GM18870 (cell line): Measurements from ENCODE around the gene NAV2.

Experiments used
- ATAC-seq: cut with Tn5 transposase; IDR thresholded peaks from one replicate; pipeline ENCODE4 v1.9.1; 2021; ENCODE audit warnings: moderate library complexity; ENCODE audit not compliant: unreplicated experiment

The NAV2 gene

DNA sequence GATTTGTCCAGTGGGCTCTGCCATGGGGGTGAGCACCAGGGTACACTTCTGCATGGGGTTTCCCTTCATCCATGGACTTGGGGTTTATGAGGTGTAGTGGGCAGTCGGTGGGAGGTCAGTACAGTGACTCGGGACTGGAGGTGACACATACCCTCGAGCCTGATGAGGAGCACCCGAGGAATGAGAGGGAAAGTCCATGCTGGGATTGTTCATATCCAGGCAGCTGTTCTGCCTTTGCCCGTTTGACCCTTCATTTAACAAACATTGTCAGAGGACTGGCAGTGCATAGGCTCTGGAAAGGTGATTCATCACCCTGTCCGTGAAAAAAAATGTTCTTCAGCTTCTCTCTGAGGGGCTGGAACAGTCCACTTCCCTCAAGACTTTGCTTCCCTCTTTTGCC lies 2.7 kb downstream of the NAV2 start:
- no peak for ATAC-seq

DNA sequence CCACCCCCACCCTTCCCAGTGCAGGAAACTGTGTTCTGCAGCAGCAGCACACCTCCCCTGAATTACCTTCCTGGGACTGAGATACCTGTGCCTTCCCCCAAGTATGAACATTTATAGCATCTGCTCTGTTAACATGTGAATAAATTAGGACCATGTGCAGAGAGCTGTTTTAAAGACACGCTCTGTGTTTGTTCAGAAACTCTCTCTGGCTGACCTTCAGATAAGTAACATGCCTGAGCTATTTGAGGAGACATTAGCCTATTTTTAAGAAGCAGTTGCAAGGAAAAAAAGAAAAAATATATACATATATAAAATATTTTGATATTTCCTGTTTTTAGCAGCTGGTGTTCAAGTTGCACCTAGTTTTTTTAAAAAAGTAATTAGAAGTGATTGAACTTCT lies 5.4 kb downstream of the NAV2 start:
- no peak for ATAC-seq

DNA sequence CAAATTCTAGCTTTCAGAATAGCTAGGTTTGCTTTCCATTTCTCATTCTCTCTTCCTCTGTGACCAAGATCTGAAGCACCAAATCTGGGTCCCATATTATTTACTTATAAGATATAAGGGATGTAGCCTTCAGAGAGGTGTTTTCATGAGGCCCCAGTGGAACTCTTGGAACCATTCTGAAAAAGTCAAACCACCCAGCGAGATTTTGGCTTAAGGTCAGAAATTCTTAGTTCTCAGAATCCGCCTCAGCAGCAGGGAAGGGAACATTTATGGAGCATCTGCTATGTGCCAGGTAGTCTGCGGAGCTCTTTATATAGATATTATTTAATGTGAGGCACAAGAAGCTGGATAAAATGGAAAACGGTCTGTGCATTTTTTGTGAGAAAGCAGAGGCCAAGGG lies 6.3 kb downstream of the NAV2 start:
- ATAC-seq, result no peak

DNA sequence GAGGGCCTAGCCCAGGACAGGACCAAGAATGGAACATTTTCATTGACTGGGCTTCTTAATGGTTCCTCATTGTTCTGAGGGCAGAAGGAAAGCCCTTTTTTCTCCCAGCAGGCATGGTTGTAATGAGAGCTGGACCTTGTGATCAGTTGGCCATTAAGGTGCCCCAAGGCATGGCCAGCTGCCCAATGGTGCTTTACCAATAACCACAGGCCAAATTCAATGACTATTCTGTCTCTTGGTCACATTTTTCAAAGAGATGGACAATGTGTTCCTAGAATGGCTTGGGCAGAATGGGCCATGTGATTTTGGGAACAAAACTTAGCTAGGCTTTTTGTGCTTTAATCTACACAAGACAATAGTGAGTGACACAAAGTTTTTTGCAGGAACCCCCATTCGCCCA lies 7.3 kb downstream of the NAV2 start:
- no peak for ATAC-seq

DNA sequence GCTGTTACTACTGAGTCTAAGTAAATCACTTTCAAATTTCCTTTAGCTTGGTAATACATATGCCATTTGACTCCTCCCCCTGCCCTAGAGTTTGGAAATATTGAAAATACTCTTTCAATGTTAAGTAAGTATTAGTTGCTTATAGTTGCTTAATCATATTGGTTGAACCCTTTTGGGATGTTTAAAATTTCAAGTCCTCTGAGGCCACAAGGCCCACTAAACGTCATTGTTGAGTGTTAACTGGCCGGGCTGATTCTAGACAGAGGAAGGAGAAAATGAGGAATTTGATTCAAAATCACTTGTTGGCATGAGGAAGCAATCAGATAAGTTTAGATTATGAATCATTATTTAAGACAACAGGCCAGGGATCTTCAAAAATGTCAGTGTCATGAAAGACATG lies 8.5 kb downstream of the NAV2 start:
- no peak for ATAC-seq

DNA sequence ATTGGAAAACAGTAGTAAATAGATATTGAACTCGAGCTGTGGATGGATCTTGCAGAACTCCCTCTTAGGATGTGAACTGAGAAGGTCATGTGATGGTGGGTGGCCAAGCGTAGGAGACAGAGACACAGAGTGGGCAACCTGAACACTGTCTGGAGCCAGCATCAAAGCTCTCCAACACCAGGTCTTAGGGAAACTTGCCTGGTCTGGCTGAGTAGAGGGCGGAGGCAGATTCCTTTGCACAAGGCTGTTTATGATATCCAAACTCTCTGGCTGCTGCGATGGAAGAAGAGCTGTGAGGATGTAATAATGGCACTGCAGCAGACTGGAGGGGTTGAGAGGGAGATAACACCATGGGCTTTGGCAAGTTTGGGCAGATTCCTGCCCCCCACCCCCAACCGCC lies 10.1 kb downstream of the NAV2 start:
- ATAC-seq, result no peak

DNA sequence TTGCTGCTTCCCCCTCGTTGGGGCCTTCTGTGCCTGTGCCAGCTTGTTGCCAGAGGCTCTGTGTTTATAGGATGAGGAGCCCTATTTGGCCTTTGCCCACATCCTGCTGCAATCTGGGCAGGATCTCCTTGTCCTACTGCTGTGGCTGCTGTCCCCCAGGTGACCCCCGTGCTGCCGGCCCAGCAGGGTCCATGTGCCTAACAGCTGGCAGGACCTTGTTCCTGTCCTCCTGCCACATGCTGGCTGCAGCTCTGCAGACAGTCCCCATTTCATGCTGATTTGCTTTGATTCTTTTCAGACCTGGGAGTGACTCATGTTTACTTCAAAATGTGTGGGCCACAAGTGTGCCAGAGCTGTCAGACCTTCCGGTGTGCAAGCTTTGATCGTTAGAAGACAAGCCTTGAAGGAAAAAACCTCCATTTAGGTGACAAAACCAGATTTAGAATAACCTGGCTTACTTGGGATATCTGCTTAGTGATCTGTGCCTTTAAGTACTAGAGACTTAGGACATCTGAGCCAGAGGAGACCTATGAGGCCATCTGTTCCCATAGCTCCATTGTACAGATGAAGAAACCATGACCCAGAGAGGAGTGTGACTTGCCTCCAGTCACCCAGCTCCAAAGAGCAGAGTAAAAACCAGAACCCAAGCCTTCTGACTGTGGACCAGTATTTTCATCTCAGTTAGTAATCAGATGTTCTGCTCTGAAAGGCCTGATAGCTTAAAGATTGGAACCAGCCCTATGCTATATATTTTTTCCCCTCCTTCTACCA lies 11.1 kb downstream of the NAV2 start:
- no peak for ATAC-seq

DNA sequence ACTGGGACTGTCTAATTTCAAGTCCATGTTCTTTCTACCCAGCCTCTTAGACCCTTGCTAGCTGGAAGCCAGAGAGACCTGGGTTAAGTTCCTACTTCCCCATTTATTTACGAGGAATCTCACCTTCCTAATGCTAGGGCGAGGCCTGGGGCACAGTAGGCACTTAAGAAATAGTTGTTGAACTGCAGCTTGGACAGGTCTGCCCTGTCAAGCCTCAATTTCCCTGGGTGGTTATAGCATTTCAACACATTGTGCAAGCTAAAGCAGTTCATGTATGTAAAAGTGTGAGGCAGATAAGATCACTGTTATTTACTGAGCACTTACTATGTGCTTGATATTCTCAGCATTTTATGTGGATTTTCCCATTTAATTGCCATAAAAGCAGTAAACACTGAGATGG lies 12.1 kb downstream of the NAV2 start:
- no peak for ATAC-seq

DNA sequence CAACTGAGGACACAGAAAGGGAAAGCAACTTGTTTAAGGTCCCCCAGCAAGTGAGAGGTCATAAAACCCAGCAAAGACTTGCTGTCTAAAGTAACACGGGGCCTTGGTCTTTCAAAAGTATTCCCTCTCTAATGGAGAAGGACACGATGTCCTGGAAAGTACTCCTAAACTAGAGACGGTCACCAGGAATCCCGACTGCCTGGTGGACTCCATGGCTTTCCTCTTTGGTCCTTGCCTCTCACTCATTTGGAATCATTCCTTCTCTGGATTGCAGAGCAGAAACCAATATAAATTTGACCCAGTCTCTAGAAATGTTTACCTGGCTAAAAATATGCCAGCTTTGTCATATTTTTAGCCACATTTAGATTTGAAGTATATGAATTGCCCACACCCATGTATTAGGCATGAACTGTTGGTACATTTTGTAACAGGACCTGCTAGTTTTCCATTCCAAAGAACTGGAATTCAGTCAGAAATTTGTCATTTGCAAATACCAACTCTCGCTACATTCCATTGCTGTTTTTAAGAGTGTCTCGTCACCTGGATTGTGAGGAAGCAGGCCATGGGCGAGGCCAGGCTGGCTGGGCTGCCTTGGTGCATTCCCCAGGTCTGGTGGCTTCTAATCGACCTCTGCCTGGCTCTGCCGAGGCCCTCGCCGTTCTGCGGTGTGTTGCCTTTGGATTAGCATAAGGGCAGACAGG lies 12.9 kb downstream of the NAV2 start:
- ATAC-seq, result no peak

DNA sequence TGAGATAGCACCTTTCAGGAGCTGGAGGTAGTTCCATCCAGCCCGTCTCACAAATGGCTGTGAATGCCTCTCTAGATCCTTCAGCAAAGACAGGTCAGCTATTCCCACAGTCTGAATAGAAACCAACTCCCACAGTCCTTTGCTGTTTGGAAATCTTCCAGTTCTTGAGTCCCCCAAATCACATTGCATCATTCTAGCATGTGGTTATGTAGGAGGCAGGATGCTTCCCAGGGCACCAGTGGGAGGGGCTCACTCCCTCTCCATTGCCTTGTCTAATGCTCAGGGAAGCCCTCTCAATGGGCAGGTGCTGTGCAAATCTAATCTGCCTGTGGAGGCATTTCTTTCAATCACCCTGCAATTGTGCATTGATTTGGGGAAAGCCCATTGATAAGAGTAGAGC lies 14.6 kb downstream of the NAV2 start:
- ATAC-seq, result no peak

DNA sequence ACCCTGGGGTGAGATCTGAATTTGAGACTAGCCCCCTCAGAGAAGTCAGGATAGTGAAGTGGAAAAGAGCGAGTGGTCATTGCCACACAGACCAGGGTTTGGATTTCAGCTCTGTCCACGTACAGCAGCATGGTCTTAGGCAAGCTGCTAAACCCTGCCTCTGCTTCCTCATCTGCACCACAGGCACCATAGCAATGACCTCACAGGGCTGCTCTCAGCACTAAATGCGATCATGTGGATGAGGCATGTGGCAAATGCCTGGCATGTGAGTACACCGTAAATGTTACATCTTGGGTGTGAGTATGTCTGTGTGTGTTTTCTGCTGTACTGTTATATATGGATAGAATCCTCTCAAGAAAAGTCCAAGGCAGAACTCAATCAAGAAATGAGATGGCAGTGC lies 15.8 kb downstream of the NAV2 start:
- ATAC-seq, result no peak

DNA sequence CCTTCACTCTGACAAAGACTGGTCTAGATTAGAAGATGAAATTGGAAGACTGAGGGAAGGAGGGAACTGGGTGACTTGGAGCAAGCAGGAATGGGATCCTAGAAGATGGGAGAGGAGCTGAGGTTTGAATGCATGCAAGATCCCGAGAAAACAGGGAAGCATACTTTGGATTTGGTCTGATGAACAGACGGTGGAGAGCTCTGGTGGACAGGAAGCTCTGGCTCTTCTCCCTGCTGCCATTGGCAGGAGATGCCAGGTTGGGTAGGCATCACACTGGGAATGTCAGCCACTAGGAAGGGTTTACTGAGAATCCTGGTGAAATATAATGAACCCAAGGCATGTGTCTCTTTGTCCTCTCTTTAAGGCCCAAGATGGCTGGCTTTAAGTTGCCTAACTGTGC lies 16.5 kb downstream of the NAV2 start:
- ATAC-seq, result no peak

DNA sequence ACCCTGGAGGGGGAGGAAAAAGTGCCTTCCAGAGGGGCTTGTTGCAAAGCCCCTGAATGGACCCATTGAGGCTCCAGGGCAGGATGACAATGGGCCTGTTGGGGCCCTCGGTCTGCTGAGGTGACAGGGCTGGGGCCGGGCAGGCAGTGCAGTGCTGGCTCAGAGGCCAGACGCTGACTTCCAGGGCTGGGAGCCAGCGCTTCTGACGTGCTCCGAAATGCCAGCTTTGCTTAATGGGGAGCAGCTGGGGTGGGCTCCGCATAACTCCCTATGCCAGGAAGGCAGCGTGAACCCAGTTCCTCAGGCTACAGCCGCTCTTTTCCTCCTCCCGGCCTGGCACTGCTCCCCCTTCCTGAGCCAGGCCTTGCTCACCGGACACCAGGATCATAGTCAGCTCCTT lies 17.7 kb downstream of the NAV2 start:
- ATAC-seq, result no peak

DNA sequence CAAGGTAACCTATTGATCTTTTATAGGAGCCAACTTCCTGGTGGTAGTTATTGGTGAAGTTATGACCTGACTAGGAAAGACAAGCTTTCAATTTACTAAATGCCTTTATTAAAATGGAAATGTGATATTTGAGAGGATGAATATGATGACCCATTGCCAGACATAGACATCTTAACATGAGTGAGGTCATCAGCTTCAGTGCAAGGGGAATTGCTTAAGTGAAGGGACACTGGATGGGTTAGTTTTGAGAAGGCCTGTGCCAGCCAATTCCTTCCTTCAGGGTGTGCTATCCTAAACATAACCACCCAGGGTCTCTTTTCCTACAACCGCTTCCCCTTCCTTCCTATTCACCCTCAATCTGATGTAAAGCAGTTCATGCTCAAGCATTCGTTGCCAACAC lies 21.5 kb downstream of the NAV2 start:
- ATAC-seq, result no peak

DNA sequence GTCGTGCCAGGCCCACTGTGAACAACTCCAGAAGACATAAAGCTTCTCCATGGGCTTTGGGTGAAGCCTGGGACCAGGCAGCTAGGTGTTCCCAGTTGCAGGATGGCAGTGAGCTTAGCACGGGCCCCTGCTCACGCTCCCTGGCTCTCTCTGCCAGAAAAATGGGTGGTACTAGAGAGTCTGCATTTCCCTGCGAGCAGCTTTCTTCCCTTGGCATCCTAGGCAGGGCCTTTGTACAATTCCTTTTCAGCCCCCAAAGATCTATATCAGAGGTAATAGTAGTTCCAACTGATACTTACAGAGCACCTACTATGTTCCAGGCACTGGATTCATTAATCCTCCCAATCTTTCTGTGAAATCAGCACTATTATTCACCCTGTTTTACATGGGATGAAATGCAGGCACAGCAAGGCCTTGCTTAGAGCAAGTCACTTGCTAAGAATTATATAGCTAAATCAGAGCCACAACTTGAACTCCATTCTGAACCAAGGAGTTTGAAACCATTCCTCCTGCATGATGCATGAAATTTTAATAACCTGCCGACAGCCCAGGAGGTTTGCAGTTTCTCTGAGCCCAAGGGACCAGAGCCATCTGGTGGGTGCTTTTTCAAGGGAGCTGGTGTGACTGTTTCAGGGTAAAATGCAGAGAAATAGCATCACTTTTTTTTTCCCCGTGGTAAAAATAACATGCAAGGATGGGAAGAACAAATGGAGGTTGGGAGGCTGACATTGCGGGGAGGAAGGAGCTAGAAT lies 22.7 kb downstream of the NAV2 start:
- ATAC-seq, result no peak

DNA sequence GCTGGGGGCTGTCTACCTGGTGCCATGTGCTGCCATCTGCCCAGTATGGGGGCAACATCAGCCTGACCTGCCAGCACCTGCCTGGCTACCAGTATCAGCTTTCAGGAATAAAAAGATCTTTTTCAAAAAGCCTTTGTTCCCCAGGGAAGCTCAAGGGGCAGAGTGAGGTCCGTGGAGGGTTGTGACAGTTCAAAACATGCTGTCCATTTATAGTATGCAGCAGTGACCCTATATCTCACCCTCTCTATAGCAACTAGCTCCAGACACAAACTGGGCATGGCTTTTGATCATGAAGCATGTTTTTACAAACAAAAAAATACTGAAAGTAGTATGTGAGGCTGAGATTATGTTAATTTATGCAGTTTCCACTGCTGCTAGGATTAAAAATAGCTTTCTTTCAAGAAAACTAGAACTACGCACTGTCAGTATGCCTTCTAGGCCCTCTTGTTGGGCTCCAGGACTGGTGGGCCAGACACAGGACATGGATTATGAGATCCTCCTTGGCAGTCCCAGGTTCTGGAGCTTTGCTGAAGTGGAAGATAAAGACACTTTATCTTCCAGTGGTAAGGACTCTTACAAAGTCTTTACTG lies 23.4 kb downstream of the NAV2 start:
- no peak for ATAC-seq

DNA sequence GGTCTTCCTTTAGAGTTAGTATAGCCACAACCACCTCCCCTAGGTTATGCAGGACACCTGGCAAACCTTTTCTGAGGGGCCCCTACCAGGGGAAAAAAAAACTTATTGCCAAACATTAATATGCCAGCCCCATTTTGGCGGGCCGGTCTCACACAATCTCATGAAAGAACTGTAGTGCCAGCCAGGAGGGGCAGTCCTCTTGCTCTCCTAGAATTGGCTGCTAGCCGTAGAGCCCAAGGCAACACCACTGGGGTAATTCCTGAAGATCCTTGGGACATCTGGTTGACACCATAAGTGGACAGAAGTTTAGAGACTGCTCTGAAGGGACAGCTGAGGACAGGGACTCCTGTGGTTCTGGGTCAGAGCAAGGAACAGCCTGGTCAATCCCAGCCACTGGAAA lies 24.2 kb downstream of the NAV2 start:
- no peak for ATAC-seq

DNA sequence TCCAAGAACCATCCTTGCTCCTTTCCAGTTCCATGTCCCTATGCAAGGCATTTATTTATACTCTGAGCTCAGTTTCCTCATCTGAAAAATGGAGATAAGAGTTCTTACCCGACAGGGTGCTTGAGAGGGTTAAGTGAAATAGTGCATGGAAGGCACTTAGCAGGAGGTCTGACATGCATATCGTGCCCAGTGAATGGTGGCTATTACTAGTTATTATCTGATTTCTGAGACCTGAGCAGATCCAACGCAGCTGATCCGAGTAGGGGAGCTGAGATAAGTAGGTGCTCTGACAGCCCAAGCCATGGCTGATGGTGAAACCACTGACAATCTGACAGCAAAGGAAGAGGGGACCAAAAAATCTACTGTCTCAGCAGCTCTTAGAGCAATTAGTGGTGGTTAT lies 24.9 kb downstream of the NAV2 start:
- ATAC-seq, result no peak

DNA sequence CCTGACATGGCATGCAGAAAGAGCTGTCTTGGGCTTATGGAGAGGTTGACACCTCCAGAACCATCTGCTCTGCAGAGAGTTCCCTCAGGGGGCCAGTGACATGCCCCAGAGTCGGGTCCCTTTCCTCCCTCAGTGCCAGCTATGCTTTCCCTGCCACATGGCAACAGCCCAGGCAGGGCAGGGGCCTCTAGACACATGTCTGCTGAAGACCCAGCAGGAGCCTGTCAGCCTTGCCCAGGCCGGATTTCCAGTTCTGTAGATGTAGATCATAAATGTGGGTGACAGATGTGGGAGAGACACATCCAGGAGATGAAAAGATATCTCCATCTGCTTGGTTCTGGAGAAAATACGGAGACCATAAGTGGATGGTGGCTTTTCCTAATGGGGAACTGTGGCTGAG lies 25.5 kb downstream of the NAV2 start:
- ATAC-seq, result no peak

DNA sequence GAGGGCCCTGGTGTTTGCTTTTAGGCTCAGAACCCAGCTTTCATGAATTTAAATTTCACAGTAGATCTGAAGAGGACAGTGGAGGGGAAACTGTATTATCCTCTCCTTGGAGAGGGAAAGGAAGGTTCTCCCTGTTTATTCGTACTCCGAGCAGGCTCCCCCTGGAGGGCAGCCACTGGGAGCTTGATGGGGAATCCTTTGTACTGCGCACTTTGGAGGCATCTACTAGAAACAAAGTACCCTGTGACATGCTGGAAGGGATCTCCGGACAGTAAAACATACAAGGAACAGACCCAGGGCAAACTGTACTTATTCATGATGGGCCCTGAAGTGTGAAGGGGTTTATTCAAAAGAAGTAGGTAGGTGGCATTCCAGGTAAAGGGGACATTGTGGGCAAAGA lies 27.2 kb downstream of the NAV2 start:
- no peak for ATAC-seq

DNA sequence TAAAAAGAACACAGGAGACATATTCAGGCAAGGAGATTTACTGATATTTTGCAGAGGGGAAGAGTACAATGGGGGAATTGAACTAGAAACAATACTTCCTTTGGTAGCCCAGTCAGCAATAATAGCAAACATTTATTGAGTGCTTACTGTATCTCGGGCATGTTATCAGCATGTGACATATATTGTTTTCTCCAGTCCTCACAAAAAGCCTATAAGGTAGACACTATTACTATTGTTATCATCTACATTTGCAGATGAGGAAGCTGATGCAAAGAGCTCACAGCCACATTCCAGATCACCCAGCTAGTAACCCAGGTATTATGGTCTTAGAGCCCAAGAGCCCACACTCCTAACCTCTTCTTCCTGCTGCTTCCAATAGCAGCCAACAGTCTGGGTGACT lies 27.9 kb downstream of the NAV2 start:
- ATAC-seq, result no peak
